DND-41 (cell line): Measurements from ENCODE around the gene ICAM1.

Experiments used
- ATAC-seq: fragments of 200-7000 bp; cut with Tn5 transposase; 3 replicates; pipeline ENCODE4 v1.9.1; 2021; ENCODE audit warnings: low read depth; ENCODE audit not compliant: insufficient read depth
- DNase-seq: peaks from one replicate; pipeline ENCODE4 v3.0.0-alpha.2; 2020
- H2AFZ ChIP-seq: 2 replicates; pipeline ENCODE4 v1.6.0; 2012; ENCODE audit warnings: low read depth, low read length
- H3K27ac ChIP-seq: 2 replicates; pipeline ENCODE4 v1.5.1; 2012; ENCODE audit warnings: low read length, inconsistent platforms
- H3K27me3 ChIP-seq: fragments of 200-600 bp; sonication (generic); 2 replicates; pipeline ENCODE4 v1.6.0; 2012; ENCODE audit warnings: low read length, mild to moderate bottlenecking, inconsistent platforms; ENCODE audit not compliant: insufficient read depth, poor library complexity
- H3K36me3 ChIP-seq: 2 replicates; pipeline ENCODE4 v1.5.1; 2012; ENCODE audit warnings: low read length, inconsistent platforms; ENCODE audit not compliant: insufficient read depth
- H3K4me1 ChIP-seq: 2 replicates; pipeline ENCODE4 v1.5.1; 2012; ENCODE audit warnings: mild to moderate bottlenecking, low read length; ENCODE audit not compliant: insufficient read depth
- H3K4me2 ChIP-seq: 2 replicates; pipeline ENCODE4 v1.6.0; 2012; ENCODE audit warnings: mild to moderate bottlenecking, moderate library complexity, low read length, inconsistent platforms; ENCODE audit not compliant: insufficient read depth
- H3K4me3 ChIP-seq, 2 experiments: fragments of 200-600 bp in 1 of 2; shearing (Covaris generic) in 1 of 2; 2 replicates each; pipeline ENCODE4 v1.5.1; 2012 to 2016; ENCODE audit warnings: inconsistent platforms in 2 of 2, low read length in 2 of 2, mild to moderate bottlenecking in 2 of 2, low read depth in 1 of 2, moderate library complexity in 1 of 2
- H3K79me2 ChIP-seq: 2 replicates; pipeline ENCODE4 v1.6.0; 2012; ENCODE audit warnings: low read length, inconsistent platforms; ENCODE audit not compliant: insufficient read depth
- H3K9ac ChIP-seq: 2 replicates; pipeline ENCODE4 v1.6.0; 2012; ENCODE audit warnings: low read depth, mild to moderate bottlenecking, inconsistent platforms, low read length, moderate library complexity
- H3K9me3 ChIP-seq: 2 replicates; pipeline ENCODE4 v1.5.1; 2012; ENCODE audit warnings: low read length, moderate library complexity, mild to moderate bottlenecking, inconsistent platforms; ENCODE audit not compliant: insufficient read depth, severe bottlenecking
- H4K20me1 ChIP-seq: 2 replicates; pipeline ENCODE4 v1.6.0; 2012; ENCODE audit warnings: low read length; ENCODE audit not compliant: insufficient read depth
- CTCF ChIP-seq: IDR thresholded peaks from 2 replicates; pipeline ENCODE4 v1.5.1; 2012; ENCODE audit warnings: borderline replicate concordance, low read length, moderate library complexity, mild to moderate bottlenecking; ENCODE audit not compliant: poor library complexity, severe bottlenecking; ENCODE audit errors: extremely low read depth
- EZH2 ChIP-seq: IDR thresholded peaks from 3 replicates; pipeline ENCODE4 v1.6.1; 2012; ENCODE audit warnings: borderline replicate concordance, low read depth, mild to moderate bottlenecking, moderate library complexity, low read length, inconsistent platforms; ENCODE audit not compliant: severe bottlenecking

ICAM1 gene

GRCh38 chr19:10254244-10254643 is 16.7 kb upstream of the ICAM1 start:
- no peak for DNase-seq

GRCh38 chr19:10255358-10255757 is 15.6 kb upstream of the ICAM1 start:
- H2AFZ ChIP-seq: no peak overlapping the region
- H3K4me1 ChIP-seq: peaks cover 31% of the 10 kb centered on the region
- H3K79me2 ChIP-seq: peaks cover 24% of the 10 kb centered on the region
- no peak overlapping the region for H3K27ac ChIP-seq
- DNase-seq (no peak), ATAC-seq (no peak)
- no peak overlapping the region for H3K9ac ChIP-seq
- H3K4me3 ChIP-seq: no peak overlapping the region
- TF ChIP-seq EZH2: no peak
- no peak for TF ChIP-seq CTCF
- H3K27me3 ChIP-seq: no peaks in the 10 kb centered on the region
- no peak overlapping the region for H3K4me2 ChIP-seq
- H3K36me3 ChIP-seq: peaks cover 53% of the 10 kb centered on the region
- H4K20me1 ChIP-seq: peaks cover 17% of the 10 kb centered on the region; the same call in 1 of the 2 replicates
- H3K9me3 ChIP-seq: no peaks in the 10 kb centered on the region

More at GRCh38 chr19:10254244-10254643, 16.7 kb upstream of the ICAM1 start:
- H3K79me2 ChIP-seq: peaks cover 24% of the 10 kb centered on the region
- no peak overlapping the region; a peak in 1 of 4 replicates for H3K4me3 ChIP-seq
- no peak for ATAC-seq
- peaks cover 31% of the 10 kb centered on the region for H3K4me1 ChIP-seq
- H3K4me2 ChIP-seq: no peak overlapping the region
- TF ChIP-seq CTCF (no peak), EZH2 (no peak)
- H3K27me3 ChIP-seq: no peaks in the 10 kb centered on the region
- peaks cover 17% of the 10 kb centered on the region; the same call in 1 of the 2 replicates for H4K20me1 ChIP-seq
- H3K36me3 ChIP-seq: peaks cover 52% of the 10 kb centered on the region
- H3K9ac ChIP-seq: no peak overlapping the region
- H2AFZ ChIP-seq: no peak overlapping the region
- no peak overlapping the region for H3K27ac ChIP-seq
- H3K9me3 ChIP-seq: no peaks in the 10 kb centered on the region

GRCh38 chr19:10256551-10256950 is 14.4 kb upstream of the ICAM1 start:
- Histone ChIP-seq H3K9me3 (no peaks in the 10 kb centered on the region), H4K20me1 (peaks cover 17% of the 10 kb centered on the region; the same call in 1 of the 2 replicates), H2AFZ (no peak overlapping the region), H3K9ac (no peak overlapping the region), H3K36me3 (peaks cover 53% of the 10 kb centered on the region), H3K27ac (no peak overlapping the region), H3K79me2 (peaks cover 24% of the 10 kb centered on the region), H3K27me3 (no peaks in the 10 kb centered on the region), H3K4me1 (peaks cover 20% of the 10 kb centered on the region), H3K4me2 (no peak overlapping the region), H3K4me3 (no peak overlapping the region)
- TF ChIP-seq CTCF (no peak), EZH2 (no peak)
- ATAC-seq (no peak), DNase-seq (no peak)

GRCh38 chr19:10256970-10257615 is 13.8 kb upstream of the ICAM1 start:
- H3K4me2 ChIP-seq: no peak overlapping the region
- H3K9me3 ChIP-seq: no peaks in the 10 kb centered on the region
- no peak overlapping the region for H3K9ac ChIP-seq
- H3K79me2 ChIP-seq: peaks cover 23% of the 10 kb centered on the region
- TF ChIP-seq EZH2: no peak
- no peak for TF ChIP-seq CTCF
- no peak overlapping the region for H2AFZ ChIP-seq
- no peak for ATAC-seq
- no peak overlapping the region for H3K27ac ChIP-seq
- peaks cover 19% of the 10 kb centered on the region for H3K4me1 ChIP-seq
- H3K4me3 ChIP-seq: no peak overlapping the region
- H4K20me1 ChIP-seq: peaks cover 17% of the 10 kb centered on the region; the same call in 1 of the 2 replicates
- H3K36me3 ChIP-seq: peaks cover 53% of the 10 kb centered on the region
- H3K27me3 ChIP-seq: no peaks in the 10 kb centered on the region
- no peak for DNase-seq
